GM10248 (cell line): Measurements from ENCODE around the gene RNF168.
"Not testable (repeated sequence)": the region's sequence is repeated elsewhere in the genome, so short reads cannot be mapped to it uniquely, and the experiment has no call there.

Experiments used
- CTCF ChIA-PET: fragments of 300-600 bp; sonication (Branson Sonifier 250); formaldehyde crosslinking; extraction: SDS; loops from one replicate; lab custom pipeline; 2021; ENCODE audit warnings: antibody characterized with exemption; lab: Yijun Ruan, JAX
- POLR2A ChIA-PET: fragments of 350-650 bp; sonication (Branson Sonifier 250); formaldehyde crosslinking; extraction: SDS; loops from one replicate; lab custom pipeline; 2020; ENCODE audit warnings: antibody characterized with exemption; lab: Yijun Ruan, JAX
- DNase-seq: peaks from one replicate; pipeline ENCODE4 v3.0.0; 2012; ENCODE audit errors: extremely low spot score
- CTCF ChIP-seq: IDR thresholded peaks from 2 replicates; pipeline ENCODE4 v1.5.1; 2012; ENCODE audit warnings: mild to moderate bottlenecking, low read depth; ENCODE audit errors: extremely low read depth, missing control alignments, control extremely low read depth

RNF168 gene

DNA sequence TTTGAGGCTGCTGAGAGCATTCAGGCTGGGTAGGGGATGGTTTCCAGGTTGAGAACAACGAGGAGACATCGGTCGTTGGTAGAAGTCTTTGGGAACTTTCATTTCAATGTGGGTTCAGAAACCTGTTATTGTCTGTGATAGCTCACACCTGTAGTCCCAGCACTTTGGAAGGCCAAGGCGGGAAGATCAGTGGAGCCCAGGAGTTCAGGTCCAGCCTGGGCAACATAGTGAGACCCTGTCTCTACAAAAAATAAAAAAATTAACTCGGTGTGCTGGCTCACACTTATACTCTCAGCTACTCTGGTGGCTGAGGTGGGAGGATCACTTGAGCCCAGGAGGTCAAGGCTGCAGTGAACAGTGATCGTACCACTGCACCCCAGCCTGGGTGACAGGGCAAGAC is 988 bp upstream of the RNF168 start:
- no peak for TF ChIP-seq CTCF
- DNase-seq, result no peak
- CTCF ChIA-PET, result interaction anchor here (0.8 to 5.7 kb wide), 3 partner anchors 18 to 24 kb away, joined by 4 to 30 read pairs (median 6); no protein-coding TSS in a partner anchor
- POLR2A ChIA-PET, result interaction anchor here (0.6 kb wide), 1 partner anchor 216 kb away, joined by 3 read pairs; no protein-coding TSS in a partner anchor

- CTCF ChIA-PET, result interaction anchor here (1.0 to 5.7 kb wide), 3 partner anchors 18 to 25 kb away, joined by 5 to 30 read pairs (median 6); no protein-coding TSS in a partner anchor
- not testable (repeated sequence) for DNase-seq
- POLR2A ChIA-PET, result interaction anchor here (1.1 kb wide), 1 partner anchor 23 kb away, joined by 4 read pairs; no protein-coding TSS in a partner anchor
Observed at GRCh38 chr3:196504077-196504398, 470 bp upstream of the RNF168 start.

DNA sequence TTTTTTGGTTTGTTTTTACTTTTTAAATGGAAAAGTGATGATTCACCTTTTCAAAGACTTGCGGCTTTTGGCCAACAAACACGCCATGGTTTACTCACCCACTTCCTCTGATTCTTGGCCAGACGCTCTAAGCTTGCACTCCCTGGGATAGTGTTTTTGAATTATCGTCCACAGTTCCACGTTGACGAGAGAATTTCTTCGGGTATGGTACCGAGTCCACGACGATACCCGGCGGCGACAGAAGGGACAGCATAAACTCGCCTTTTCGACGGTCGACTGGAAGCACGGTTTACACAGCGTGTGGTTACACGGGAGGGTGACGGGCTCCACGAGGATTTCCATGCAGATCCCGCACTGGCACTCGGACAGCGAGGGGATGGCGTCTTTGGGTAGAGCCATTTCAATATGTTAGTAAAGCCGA is 783 bp downstream of the RNF168 start:
- no peak for DNase-seq
- POLR2A ChIA-PET, result no interaction called here
- CTCF ChIA-PET, result no interaction called here
- TF ChIP-seq CTCF, result no peak

DNA sequence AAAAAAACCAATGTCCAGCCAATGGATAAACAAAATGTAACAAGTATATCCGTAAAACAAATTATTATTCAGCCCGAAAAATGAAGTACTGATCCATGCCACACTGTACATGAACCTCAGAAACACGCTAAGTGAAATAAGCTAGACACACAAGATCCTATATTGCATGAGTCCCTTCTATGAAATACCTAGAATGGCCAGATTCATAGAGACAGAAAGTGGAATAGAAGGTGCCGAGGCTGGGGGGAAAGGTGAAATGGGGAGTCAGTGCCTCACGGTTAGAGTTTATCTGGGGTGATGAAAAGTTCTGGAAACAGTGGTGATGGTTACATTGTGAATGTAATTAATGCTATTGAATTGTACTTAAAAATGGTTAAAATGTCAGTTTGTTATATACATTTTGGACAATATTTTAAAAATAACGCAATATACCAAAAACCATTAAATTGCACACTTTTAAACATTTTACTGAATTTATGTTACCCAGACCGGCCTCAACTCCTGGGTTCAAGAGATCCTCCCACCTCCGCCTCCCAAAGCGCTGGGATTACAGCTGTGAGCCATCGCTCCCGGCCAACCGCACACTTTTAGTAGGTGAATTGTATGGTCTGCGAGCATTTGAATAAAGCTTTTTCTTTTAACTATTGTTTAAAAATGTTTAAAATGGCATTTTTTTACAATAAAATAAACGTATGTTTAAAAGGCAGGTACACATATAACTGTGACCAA is 2.1 kb downstream of the RNF168 start:
- TF ChIP-seq CTCF, result no peak
- POLR2A ChIA-PET, result interaction anchor here (0.6 to 0.7 kb wide), 2 partner anchors 73 to 312 kb away, joined by 4 read pairs; no protein-coding TSS in a partner anchor
- CTCF ChIA-PET, result interaction anchor here (1.8 kb wide), 1 partner anchor 27 kb away, joined by 7 read pairs; no protein-coding TSS in a partner anchor
- no peak for DNase-seq

DNA sequence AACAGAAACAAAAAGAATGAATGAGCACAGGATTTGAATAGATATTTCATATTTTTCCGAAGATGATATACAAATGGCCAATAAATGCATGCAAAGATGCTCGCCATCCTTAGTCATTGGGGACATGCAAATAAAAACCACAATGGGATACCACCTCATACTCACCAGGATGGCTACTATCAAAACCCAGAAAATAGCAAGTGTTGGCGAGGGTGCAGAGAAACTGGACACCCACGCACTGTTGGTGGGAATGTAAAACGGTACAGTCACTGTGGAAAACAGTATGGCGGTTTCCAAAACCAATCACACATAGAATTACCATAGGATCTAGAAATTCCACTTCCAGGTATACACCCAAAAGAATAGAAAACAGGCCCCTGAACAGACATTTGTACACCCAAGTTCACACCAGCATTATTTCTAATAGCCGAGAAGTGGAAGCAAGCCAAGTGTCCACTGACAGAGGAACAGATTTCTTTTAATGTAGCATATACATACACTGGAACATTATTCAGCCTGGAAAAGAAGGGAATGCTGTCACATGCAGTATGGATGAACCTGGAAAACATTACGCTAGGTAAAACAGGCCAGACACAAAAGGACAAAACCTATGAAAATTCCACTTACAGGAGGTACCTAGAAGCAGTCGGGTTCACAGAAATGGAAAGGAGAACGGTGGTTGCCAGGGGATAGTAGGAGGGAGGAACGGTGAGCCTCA is 3.6 kb downstream of the RNF168 start:
- no peak for TF ChIP-seq CTCF
- DNase-seq, result no peak
- CTCF ChIA-PET, result no interaction called here
- POLR2A ChIA-PET, result no interaction called here

- ChIA-PET POLR2A (no interaction called here), CTCF (interaction anchor here (1.0 kb wide), 1 partner anchor 30 kb away, joined by 3 read pairs; no protein-coding TSS in a partner anchor)
- TF ChIP-seq CTCF, result no peak
- no peak for DNase-seq
Observed at GRCh38 chr3:196499061-196499460, 4.5 kb downstream of the RNF168 start.
